Measurements from ENCODE around the gene CIRBP. TPM values are rescaled to one million over a fixed set of nuclear protein-coding genes. Genes with fewer than 3 reads are reported as not detected.

CIRBP gene
- total and polyA plus RNA-seq, 2 of the 13 experiments (the other 11 are each of a cell fraction or from before 2014, with no cell fraction given): 133 to 140 TPM

- TF ChIP-seq SMAD1 (CRISPR knock-in tag; IDR thresholded peaks at IDR 0.05; ENCODE audit: borderline replicate concordance, low read depth) (no peak), ELF4 (CRISPR knock-in tag; IDR thresholded peaks at IDR 0.05; ENCODE audit: borderline replicate concordance) (peak; percentile 72; the same call in 1 of the 2 replicates), HNRNPUL1 (IDR thresholded peaks at IDR 0.05; ENCODE audit: low read depth, low read length) (no peak), ZBTB21 (CRISPR knock-in tag; IDR thresholded peaks at IDR 0.05) (no peak), DMAP1 (CRISPR knock-in tag; IDR thresholded peaks at IDR 0.05) (peak; percentile 85), PHF21A (CRISPR knock-in tag; IDR thresholded peaks at IDR 0.05) (peak; percentile 99), SOX6 (IDR thresholded peaks at IDR 0.05) (no peak), SOX6 (CRISPR knock-in tag; IDR thresholded peaks at IDR 0.05) (peak; percentile 81), FOSL1 (CRISPR knock-in tag; IDR thresholded peaks at IDR 0.05; ENCODE audit: borderline replicate concordance) (peak; percentile 97), CTCF (CRISPR knock-in tag; IDR thresholded peaks at IDR 0.05) (0 out of 2 replicates have a peak, but pooled peaks have one; percentile 28), ARNT (IDR thresholded peaks at IDR 0.05) (no peak), JARID2 (CRISPR knock-in tag; IDR thresholded peaks at IDR 0.05; ENCODE audit: insufficient replicate concordance) (no peak), ZNF605 (CRISPR knock-in tag; IDR thresholded peaks at IDR 0.05) (peak; percentile 7; the same call in 1 of the 2 replicates), SALL1 (CRISPR knock-in tag; IDR thresholded peaks at IDR 0.05) (peak; percentile 86), SMC3 (IDR thresholded peaks at IDR 0.05; ENCODE audit: low read length) (no peak), ZNF670 (CRISPR knock-in tag; IDR thresholded peaks at IDR 0.05; ENCODE audit: borderline replicate concordance) (peak; percentile 53), FOXP1 (IDR thresholded peaks at IDR 0.05) (no peak), FOXP1 (CRISPR knock-in tag; IDR thresholded peaks at IDR 0.05) (peak; percentile 42), SMAD3 (CRISPR knock-in tag; IDR thresholded peaks at IDR 0.05) (peak; percentile 83), ZNF616 (CRISPR knock-in tag; IDR thresholded peaks at IDR 0.05; ENCODE audit: low read depth) (no peak), ZNF12 (CRISPR knock-in tag; IDR thresholded peaks at IDR 0.05) (0 out of 2 replicates have a peak, but pooled peaks have one; percentile 29), THYN1 (CRISPR knock-in tag; IDR thresholded peaks at IDR 0.05; ENCODE audit: borderline replicate concordance, low read depth) (no peak), ATF4 (CRISPR knock-in tag; IDR thresholded peaks at IDR 0.05) (no peak), ZFX (CRISPR knock-in tag; IDR thresholded peaks at IDR 0.05; ENCODE audit: low read depth) (peak; percentile 86), RORA (CRISPR knock-in tag; IDR thresholded peaks at IDR 0.05) (no peak), ASH2L (IDR thresholded peaks at IDR 0.05; ENCODE audit: insufficient read length, low read depth, low read length) (peak; percentile 61), MAX (IDR thresholded peaks at IDR 0.05) (peak; percentile 68), FOXO4 (CRISPR knock-in tag; conservative IDR thresholded peaks at IDR 0.05) (no peak)
These were observed 21.8 kb downstream of the CIRBP start (continued) for GRCh38 chr19:1290703-1291651.

All from HepG2 (cell line).